K562 (cell line): ENCODE results near the gene ANKZF1. TPM values are rescaled to one million over a fixed set of nuclear protein-coding genes. Genes with fewer than 3 reads are reported as not detected.

Experiments used
- ATF6 ChIP-seq: sonication (generic); formaldehyde crosslinking; IDR thresholded peaks from 2 replicates; pipeline ENCODE4 v1.4.0; 2020; ENCODE audit warnings: mild to moderate bottlenecking, missing genetic modification reagents
- E2F8 ChIP-seq: fragments of 450-650 bp; IDR thresholded peaks from 2 replicates; pipeline ENCODE4 v1.7.1; 2018; ENCODE audit warnings: mild to moderate bottlenecking, low read depth; ENCODE audit not compliant: partially characterized antibody
- ELK1 ChIP-seq: sonication (generic); formaldehyde crosslinking; IDR thresholded peaks from 2 replicates; pipeline ENCODE4 v1.8.1; 2022; ENCODE audit warnings: missing genetic modification reagents
- ERF ChIP-seq: fragments of 450-650 bp; formaldehyde crosslinking; IDR thresholded peaks from 2 replicates; pipeline ENCODE4 v1.4.0; 2020; ENCODE audit warnings: mild to moderate bottlenecking, mixed read lengths
- FOXJ2 ChIP-seq: fragments of 200-800 bp; sonication (Bioruptor generic); IDR thresholded peaks from 2 replicates; pipeline ENCODE4 v1.6.1; 2016; ENCODE audit warnings: missing genetic modification characterization, missing compliant biosample characterization
- IFI16 ChIP-seq: fragments of 250-450 bp; sonication (Bioruptor Pico); IDR thresholded peaks from 2 replicates; pipeline ENCODE4 v2.1.2; 2022; ENCODE audit warnings: mild to moderate bottlenecking, inconsistent platforms
- MXD1 ChIP-seq: fragments of 250-450 bp; sonication (Bioruptor Pico); IDR thresholded peaks from 2 replicates; pipeline ENCODE4 v1.8.0; 2021; ENCODE audit warnings: borderline replicate concordance, mild to moderate bottlenecking, moderate library complexity; ENCODE audit not compliant: poor library complexity, severe bottlenecking
- NCOA6 ChIP-seq: fragments of 450-650 bp; IDR thresholded peaks from 2 replicates; pipeline ENCODE4 v1.6.1; 2017; ENCODE audit warnings: mild to moderate bottlenecking
- RBM15 ChIP-seq: fragments of 200-400 bp; formaldehyde crosslinking; IDR thresholded peaks from 2 replicates; pipeline ENCODE4 v1.6.1; 2018; ENCODE audit warnings: mild to moderate bottlenecking, low read length, moderate library complexity; ENCODE audit not compliant: insufficient read depth
- SNRNP70 ChIP-seq: fragments of 200-400 bp; formaldehyde crosslinking; optimal IDR thresholded peaks from 2 replicates; pipeline ENCODE3; 2017; ENCODE audit warnings: low read depth, low read length
- SOX6 ChIP-seq: fragments of 450-650 bp; IDR thresholded peaks from 2 replicates; pipeline ENCODE4 v1.6.1; 2014; ENCODE audit warnings: mild to moderate bottlenecking
- ZKSCAN8 ChIP-seq: fragments of 200-800 bp; sonication (Bioruptor generic); IDR thresholded peaks from 2 replicates; pipeline ENCODE4 v1.6.1; 2016; ENCODE audit warnings: missing genetic modification characterization, missing compliant biosample characterization
- ZNF239 ChIP-seq: fragments of 250-450 bp; sonication (Bioruptor Pico); IDR thresholded peaks from 2 replicates; pipeline ENCODE4 v1.4.0; 2020; ENCODE audit warnings: mild to moderate bottlenecking
- ZNF75A ChIP-seq: fragments of 450-650 bp; formaldehyde crosslinking; IDR thresholded peaks from 2 replicates; pipeline ENCODE4 v1.4.0; 2020; ENCODE audit warnings: mild to moderate bottlenecking
- polyA plus RNA-seq, 8 experiments: library from polyadenylated mRNA; depleted of rRNA in 4 of 8; stranded (reverse) in 5 of 8; unstranded in 3 of 8; fragments of >200 nt; fragmentation: Nextera tagmentation in 2 of 8; fragmentation: Illumina TruSeq in 1 of 8; extraction: Ambion mirVana in 2 of 8; extraction: Trizol in 1 of 8; gene quantifications; 2 replicates each; pipeline versions ENCODE4 v1.2.1 to v1.2.3, GENCODE V29; 2011 to 2014; ENCODE audit warnings: inconsistent platforms in 1 of 8, missing spikeins in 1 of 8
- total RNA-seq, 7 experiments: library from RNA; depleted of rRNA in 6 of 7; stranded (reverse); fragments of >200 nt in 6 of 7; fragmentation: Illumina TruSeq in 2 of 7; extraction: Trizol in 2 of 7; gene quantifications; 2 replicates each; pipeline versions ENCODE4 v1.2.1 to v1.2.3, GENCODE V29; 2011 to 2021; ENCODE audit warnings: low replicate concordance in 1 of 7
- TF ChIP-seq, protein P1 (sequence below): sonication (generic); formaldehyde crosslinking; IDR thresholded peaks from 2 replicates; pipeline ENCODE4 v1.8.0; 2022; ENCODE audit warnings: missing genetic modification reagents, mild to moderate bottlenecking, borderline replicate concordance
- TF ChIP-seq, protein P2 (sequence below): IDR thresholded peaks from 2 replicates; pipeline ENCODE4 v1.6.1; 2012; ENCODE audit warnings: low read depth, low read length, improper control_type of control experiment, borderline replicate concordance

ANKZF1 gene
- total and polyA plus RNA-seq, 9 of the 15 experiments (the other 6 are each of a cell fraction or from before 2014, with no cell fraction given): 3.1 to 60.6 (median 31.0) TPM

DNA sequence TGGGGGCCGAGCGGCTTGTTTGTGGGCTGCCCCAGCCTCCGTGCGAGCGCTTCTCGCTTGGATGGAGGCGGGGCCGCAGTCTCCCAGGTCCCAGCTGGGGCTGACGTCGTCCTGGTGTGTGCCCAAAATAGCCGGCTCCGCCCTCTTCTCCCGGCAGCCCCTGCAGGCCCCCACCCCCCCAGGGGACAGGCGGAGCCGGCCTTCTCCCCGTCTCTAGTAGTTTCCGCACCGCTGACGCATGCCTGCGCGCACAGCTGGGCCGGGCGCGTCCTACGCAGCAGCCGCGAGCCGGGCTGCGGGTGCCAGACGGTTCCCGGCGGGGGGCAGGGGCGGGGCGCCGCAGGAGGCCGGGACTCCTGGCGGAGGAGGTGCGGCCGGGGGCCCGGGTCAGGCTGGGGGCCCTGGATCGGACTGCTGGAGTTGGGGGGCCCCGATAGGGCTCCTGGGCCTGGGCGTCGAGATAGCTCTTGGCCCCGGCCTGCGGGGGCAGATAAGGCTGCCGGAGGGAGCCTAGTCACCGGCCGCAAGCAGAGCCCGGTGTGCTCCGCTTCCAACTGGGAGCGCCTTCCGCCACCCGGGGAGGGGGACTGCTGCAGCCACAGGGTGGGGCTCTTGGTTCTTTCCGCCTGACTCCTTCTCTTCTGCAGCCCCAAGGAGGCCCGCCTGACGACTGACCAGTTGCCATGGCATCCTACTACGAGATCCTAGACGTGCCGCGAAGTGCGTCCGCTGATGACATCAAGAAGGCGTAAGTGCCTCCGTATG lies 49.7 kb downstream of the ANKZF1 start, which contains the start of gene DNAJB2 (continued):
- TF ChIP-seq ATF6 (CRISPR knock-in tag) (0 out of 2 replicates have a peak, but pooled peaks have one; percentile 59), ZNF75A (no peak), MXD1 (CRISPR knock-in tag) (no peak), SNRNP70 (no peak), ELK1 (CRISPR knock-in tag) (no peak), ZKSCAN8 (peak; percentile 88), SOX6 (peak; percentile 95), IFI16 (CRISPR knock-in tag) (no peak), E2F8 (peak; percentile 29), RBM15 (no peak), FOXJ2 (tag) (no peak), ZNF239 (CRISPR knock-in tag) (peak; percentile 71), ERF (CRISPR knock-in tag) (peak; percentile 92), NCOA6 (0 out of 2 replicates have a peak, but pooled peaks have one; percentile 3)
- TF ChIP-seq, protein P1, sequence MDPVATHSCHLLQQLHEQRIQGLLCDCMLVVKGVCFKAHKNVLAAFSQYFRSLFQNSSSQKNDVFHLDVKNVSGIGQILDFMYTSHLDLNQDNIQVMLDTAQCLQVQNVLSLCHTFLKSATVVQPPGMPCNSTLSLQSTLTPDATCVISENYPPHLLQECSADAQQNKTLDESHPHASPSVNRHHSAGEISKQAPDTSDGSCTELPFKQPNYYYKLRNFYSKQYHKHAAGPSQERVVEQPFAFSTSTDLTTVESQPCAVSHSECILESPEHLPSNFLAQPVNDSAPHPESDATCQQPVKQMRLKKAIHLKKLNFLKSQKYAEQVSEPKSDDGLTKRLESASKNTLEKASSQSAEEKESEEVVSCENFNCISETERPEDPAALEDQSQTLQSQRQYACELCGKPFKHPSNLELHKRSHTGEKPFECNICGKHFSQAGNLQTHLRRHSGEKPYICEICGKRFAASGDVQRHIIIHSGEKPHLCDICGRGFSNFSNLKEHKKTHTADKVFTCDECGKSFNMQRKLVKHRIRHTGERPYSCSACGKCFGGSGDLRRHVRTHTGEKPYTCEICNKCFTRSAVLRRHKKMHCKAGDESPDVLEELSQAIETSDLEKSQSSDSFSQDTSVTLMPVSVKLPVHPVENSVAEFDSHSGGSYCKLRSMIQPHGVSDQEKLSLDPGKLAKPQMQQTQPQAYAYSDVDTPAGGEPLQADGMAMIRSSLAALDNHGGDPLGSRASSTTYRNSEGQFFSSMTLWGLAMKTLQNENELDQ (CRISPR knock-in tag): no peak
- TF ChIP-seq, protein P2, sequence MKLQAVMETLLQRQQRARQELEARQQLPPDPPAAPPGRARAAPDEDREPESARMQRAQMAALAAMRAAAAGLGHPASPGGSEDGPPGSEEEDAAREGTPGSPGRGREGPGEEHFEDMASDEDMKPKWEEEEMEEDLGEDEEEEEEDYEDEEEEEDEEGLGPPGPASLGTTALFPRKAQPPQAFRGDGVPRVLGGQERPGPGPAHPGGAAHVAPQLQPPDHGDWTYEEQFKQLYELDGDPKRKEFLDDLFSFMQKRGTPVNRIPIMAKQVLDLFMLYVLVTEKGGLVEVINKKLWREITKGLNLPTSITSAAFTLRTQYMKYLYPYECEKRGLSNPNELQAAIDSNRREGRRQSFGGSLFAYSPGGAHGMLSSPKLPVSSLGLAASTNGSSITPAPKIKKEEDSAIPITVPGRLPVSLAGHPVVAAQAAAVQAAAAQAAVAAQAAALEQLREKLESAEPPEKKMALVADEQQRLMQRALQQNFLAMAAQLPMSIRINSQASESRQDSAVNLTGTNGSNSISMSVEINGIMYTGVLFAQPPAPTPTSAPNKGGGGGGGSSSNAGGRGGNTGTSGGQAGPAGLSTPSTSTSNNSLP: no peak; the same call in 1 of the 2 replicates
